ENCODE measurements around the gene YBX2. TPM values are rescaled to one million over a fixed set of nuclear protein-coding genes. Genes with fewer than 3 reads are reported as not detected.
A peak's percentile ranks its signal among the peaks of the same experiment; 100 is the strongest.

YBX2 gene
- total RNA-seq, 1 donor from 2014 or later, result 1.3 TPM

DNA sequence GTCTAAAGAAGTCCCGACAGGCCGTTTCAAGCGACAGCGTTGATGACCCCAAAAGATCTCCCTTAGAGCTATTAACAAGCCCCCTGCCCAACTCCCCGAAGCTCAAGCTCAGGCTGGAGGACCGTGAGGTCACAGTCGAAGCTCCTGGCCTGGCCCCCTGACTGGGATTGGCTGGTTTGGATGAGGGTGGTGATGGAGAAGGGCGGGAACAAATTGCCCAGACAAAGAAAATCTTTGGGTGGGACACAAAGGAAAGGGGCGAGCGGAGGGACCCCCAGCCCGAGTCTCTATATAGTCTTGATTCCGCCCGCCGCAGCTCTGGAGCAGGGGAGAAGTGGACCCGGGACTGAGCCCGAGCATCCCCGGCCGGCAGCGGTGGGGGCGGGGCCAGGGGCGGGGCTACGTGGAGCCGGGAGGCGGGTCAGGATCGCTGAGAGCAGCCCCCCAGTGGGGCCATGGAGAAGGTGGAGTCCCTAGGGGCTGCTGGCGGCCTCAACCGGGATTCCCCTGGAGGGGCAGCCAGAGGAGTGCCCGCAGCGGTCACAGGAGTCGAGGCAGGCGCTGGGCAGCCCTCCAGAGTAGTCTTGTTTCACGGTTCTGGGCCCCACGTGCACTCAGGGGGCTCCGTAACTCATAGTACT, 35.7 kb upstream of the YBX2 start:
- no peaks in the 10 kb centered on the region for H3K36me3 Mint-ChIP-seq (ENCODE audit: unreplicated experiment)
- peak overlapping the region; percentile 89 for H3K27ac Mint-ChIP-seq (ENCODE audit: unreplicated experiment)
- H3K27me3 Mint-ChIP-seq (ENCODE audit: unreplicated experiment), result peaks cover 2% of the 10 kb centered on the region
- H3K9me3 Mint-ChIP-seq (ENCODE audit: unreplicated experiment), result peaks cover 5% of the 10 kb centered on the region
- TF ChIP-seq, protein P1, sequence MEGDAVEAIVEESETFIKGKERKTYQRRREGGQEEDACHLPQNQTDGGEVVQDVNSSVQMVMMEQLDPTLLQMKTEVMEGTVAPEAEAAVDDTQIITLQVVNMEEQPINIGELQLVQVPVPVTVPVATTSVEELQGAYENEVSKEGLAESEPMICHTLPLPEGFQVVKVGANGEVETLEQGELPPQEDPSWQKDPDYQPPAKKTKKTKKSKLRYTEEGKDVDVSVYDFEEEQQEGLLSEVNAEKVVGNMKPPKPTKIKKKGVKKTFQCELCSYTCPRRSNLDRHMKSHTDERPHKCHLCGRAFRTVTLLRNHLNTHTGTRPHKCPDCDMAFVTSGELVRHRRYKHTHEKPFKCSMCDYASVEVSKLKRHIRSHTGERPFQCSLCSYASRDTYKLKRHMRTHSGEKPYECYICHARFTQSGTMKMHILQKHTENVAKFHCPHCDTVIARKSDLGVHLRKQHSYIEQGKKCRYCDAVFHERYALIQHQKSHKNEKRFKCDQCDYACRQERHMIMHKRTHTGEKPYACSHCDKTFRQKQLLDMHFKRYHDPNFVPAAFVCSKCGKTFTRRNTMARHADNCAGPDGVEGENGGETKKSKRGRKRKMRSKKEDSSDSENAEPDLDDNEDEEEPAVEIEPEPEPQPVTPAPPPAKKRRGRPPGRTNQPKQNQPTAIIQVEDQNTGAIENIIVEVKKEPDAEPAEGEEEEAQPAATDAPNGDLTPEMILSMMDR (IDR thresholded peaks at IDR 0.05; ENCODE audit: partially characterized antibody, unreplicated experiment), result no peak
- peak overlapping the region; percentile 90 for H3K4me3 Mint-ChIP-seq (ENCODE audit: unreplicated experiment)
- peak; percentile 82 for DNase-seq
- H3K4me1 Mint-ChIP-seq (ENCODE audit: low read depth, unreplicated experiment), result peaks cover 8% of the 10 kb centered on the region

DNA sequence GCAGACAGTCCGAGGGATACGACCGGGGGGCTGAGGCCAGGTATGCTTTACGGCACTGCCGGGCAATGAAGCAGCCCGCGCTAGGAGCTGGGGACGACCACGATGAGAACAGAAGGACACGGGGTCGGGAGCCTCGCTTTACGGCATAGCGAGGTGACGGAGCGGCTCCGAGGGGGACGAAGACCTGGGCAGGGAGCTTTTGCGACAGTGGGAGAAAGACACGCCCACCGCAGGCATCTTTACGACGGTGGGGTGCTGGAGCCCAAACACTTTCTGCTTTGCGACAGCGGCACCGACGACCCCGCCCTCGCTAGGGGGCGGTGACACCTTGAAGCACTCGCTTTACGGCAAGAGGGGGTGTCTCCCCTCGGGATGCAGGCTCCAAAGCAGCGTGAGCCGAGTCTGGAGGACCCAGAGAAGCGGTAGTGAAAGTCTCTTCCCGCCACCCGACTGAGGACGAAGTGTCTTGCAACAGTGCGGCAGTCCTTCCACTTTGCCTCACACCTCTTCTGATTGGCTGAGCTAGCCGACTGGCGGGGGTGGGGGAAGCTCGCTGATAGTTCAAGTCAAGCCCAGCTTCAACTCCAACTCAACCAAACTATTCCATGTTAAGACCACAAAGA, 35.0 kb upstream of the YBX2 start:
- peaks cover 8% of the 10 kb centered on the region for H3K4me1 Mint-ChIP-seq (ENCODE audit: low read depth, unreplicated experiment)
- H3K4me3 Mint-ChIP-seq (ENCODE audit: unreplicated experiment), result peak overlapping the region; percentile 90
- H3K36me3 Mint-ChIP-seq (ENCODE audit: unreplicated experiment), result no peaks in the 10 kb centered on the region
- peak overlapping the region; percentile 89 for H3K27ac Mint-ChIP-seq (ENCODE audit: unreplicated experiment)
- TF ChIP-seq, protein P1 (IDR thresholded peaks at IDR 0.05; ENCODE audit: partially characterized antibody, unreplicated experiment), result no peak
- H3K9me3 Mint-ChIP-seq (ENCODE audit: unreplicated experiment), result peaks cover 5% of the 10 kb centered on the region
- DNase-seq, result peak; percentile 96
- peaks cover 2% of the 10 kb centered on the region for H3K27me3 Mint-ChIP-seq (ENCODE audit: unreplicated experiment)

DNA sequence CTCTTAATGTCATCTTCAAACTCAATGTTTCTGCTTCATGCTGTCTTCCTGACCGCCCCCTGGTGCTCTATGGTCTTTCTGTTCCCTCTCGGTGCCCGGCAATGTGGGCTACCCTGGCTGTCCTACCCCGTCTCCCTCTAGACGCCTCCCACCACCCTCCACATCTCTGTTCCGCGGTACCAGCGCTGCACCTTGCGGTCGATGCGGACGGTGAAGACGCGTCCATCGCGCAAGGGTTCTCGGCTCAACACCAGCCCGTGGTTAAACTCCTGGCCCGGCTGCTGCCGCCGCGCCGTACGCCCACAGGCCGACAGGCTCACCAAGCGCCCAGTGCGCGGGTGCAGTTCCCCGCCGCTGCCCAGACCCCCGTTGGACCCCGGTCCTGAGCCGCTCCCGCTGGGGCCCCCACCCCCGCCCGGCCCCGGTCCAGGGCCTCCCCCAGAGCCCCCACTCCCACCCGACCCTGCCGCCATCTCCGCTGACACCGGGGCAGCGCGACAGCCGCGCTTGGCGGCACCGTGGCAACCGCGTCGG, 34.5 kb upstream of the YBX2 start, which contains the start of gene NEURL4:
NEURL4 (minus strand) TSS at position 496 of the 534 bp plus-strand sequence; CDS start at position 473, 23 bp downstream.
- DNase-seq, result no peak
- TF ChIP-seq, protein P1 (IDR thresholded peaks at IDR 0.05; ENCODE audit: partially characterized antibody, unreplicated experiment), result no peak
- Mint-ChIP-seq H3K4me1 (ENCODE audit: low read depth, unreplicated experiment) (peaks cover 8% of the 10 kb centered on the region), H3K36me3 (ENCODE audit: unreplicated experiment) (no peaks in the 10 kb centered on the region), H3K9me3 (ENCODE audit: unreplicated experiment) (peaks cover 5% of the 10 kb centered on the region), H3K27ac (ENCODE audit: unreplicated experiment) (peak within 1 kb of the TSS; percentile 90), H3K27me3 (ENCODE audit: unreplicated experiment) (peaks cover 2% of the 10 kb centered on the region), H3K4me3 (ENCODE audit: unreplicated experiment) (peak within 1 kb of the TSS; percentile 97)

- no peak for DNase-seq
- peaks cover 8% of the 10 kb centered on the region for H3K4me1 Mint-ChIP-seq (ENCODE audit: low read depth, unreplicated experiment)
- H3K9me3 Mint-ChIP-seq (ENCODE audit: unreplicated experiment), result peaks cover 5% of the 10 kb centered on the region
- peak overlapping the region; percentile 1 for H3K27ac Mint-ChIP-seq (ENCODE audit: unreplicated experiment)
- peak overlapping the region; percentile 97 for H3K4me3 Mint-ChIP-seq (ENCODE audit: unreplicated experiment)
- H3K36me3 Mint-ChIP-seq (ENCODE audit: unreplicated experiment), result no peaks in the 10 kb centered on the region
- TF ChIP-seq, protein P1 (IDR thresholded peaks at IDR 0.05; ENCODE audit: partially characterized antibody, unreplicated experiment), result no peak
- H3K27me3 Mint-ChIP-seq (ENCODE audit: unreplicated experiment), result peaks cover 2% of the 10 kb centered on the region
Observed at GRCh38 chr17:7328009-7328408, 33.6 kb upstream of the YBX2 start.

GRCh38 chr17:7327501-7327900, 33.1 kb upstream of the YBX2 start:
- no peak overlapping the region for H3K27ac Mint-ChIP-seq (ENCODE audit: unreplicated experiment)
- H3K9me3 Mint-ChIP-seq (ENCODE audit: unreplicated experiment), result peaks cover 5% of the 10 kb centered on the region
- TF ChIP-seq, protein P1 (IDR thresholded peaks at IDR 0.05; ENCODE audit: partially characterized antibody, unreplicated experiment), result no peak
- DNase-seq, result no peak
- H3K4me3 Mint-ChIP-seq (ENCODE audit: unreplicated experiment), result peak overlapping the region; percentile 34
- no peaks in the 10 kb centered on the region for H3K36me3 Mint-ChIP-seq (ENCODE audit: unreplicated experiment)
- peaks cover 8% of the 10 kb centered on the region for H3K4me1 Mint-ChIP-seq (ENCODE audit: low read depth, unreplicated experiment)
- H3K27me3 Mint-ChIP-seq (ENCODE audit: unreplicated experiment), result peaks cover 2% of the 10 kb centered on the region

Measured in glutamatergic neuron (in vitro differentiated cells).